HG03066 (cell line): ENCODE results near the gene ADCY4.
"Not testable (repeated sequence)": the region's sequence is repeated elsewhere in the genome, so short reads cannot be mapped to it uniquely, and the experiment has no call there.

Source experiments
- ATAC-seq: cut with Tn5 transposase; IDR thresholded peaks from one replicate; pipeline ENCODE4 v1.9.1; 2021; ENCODE audit warnings: low read depth; ENCODE audit not compliant: unreplicated experiment

Gene ADCY4

GRCh38 chr14:24334431-24335291 is at the start of gene ADCY4:
ADCY4 (minus strand) TSS chr14:24335071; CDS start chr14:24334652, 419 bp downstream.
- no peak for ATAC-seq

DNA sequence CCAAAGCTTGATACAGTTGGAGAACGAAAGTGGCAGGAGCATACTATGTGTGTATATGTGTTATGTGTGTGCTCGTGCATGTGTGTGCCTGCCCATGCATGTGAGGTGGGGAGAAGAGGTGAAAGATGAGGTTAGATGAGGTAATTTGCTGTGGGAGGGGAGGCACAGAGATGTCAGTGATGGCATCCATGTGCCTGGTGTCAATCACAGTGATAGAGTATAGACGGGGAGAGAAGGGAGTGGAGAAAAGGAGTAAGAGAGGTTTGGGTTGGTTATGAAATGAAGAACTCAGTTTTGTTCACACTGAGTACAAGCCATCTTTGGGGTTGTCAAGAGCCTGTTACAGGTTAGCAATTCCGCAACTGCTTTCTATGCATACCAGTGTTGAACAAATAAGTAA is 49.3 kb upstream of the ADCY4 start:
- ATAC-seq = no peak

DNA sequence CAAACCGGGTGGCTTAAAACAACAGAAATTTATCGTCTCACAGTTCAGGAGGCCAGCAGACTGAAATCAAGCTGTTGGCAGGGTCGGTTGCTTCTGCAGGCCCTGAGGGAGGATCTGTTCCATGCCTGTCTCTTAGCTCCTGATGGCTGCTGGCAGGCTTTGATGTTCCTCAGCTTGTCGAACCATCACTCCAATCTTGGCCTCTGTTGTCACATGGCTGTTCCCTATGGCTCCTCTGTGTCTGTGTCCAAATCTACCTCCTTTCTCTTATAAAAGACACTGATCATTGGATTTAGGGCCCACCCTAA is 47.1 kb upstream of the ADCY4 start:
- ATAC-seq = no peak

DNA sequence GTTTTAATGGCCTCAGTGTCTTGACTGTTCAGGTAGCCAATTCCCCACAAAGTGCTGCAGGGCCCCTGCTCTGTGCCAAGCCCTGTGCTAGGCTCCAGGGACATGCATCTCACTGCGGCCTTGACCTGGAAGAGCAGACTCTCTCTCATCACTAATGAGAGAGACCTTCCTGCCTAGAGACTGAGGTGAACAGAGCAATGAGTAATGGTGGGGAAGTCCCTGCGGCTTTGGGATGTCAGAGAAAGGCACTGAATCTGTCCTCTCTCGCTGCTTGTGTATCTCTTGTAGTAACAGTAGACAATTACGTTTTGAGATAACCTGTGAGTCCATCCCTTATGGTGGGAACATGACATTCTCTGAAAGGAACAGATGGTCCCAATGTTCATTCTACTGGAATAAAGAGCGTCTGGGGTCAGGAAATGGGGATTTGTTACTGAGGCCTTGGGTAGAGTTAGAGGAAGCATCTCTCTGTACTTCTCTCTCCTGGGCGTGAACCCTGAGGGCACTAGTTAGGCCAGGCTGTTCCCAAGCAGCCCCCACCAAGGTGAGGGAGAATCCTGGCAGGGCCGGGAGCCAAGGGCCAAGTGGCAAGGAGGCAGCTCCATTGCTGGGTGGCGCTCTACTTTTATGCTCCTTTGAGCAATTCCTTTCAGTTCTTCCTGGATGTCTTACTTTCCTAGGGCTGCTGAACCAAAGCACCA is 46.6 kb upstream of the ADCY4 start:
- ATAC-seq = no peak

- no peak for ATAC-seq
These were observed 45.2 kb upstream of the ADCY4 start for GRCh38 chr14:24379907-24380730.

DNA sequence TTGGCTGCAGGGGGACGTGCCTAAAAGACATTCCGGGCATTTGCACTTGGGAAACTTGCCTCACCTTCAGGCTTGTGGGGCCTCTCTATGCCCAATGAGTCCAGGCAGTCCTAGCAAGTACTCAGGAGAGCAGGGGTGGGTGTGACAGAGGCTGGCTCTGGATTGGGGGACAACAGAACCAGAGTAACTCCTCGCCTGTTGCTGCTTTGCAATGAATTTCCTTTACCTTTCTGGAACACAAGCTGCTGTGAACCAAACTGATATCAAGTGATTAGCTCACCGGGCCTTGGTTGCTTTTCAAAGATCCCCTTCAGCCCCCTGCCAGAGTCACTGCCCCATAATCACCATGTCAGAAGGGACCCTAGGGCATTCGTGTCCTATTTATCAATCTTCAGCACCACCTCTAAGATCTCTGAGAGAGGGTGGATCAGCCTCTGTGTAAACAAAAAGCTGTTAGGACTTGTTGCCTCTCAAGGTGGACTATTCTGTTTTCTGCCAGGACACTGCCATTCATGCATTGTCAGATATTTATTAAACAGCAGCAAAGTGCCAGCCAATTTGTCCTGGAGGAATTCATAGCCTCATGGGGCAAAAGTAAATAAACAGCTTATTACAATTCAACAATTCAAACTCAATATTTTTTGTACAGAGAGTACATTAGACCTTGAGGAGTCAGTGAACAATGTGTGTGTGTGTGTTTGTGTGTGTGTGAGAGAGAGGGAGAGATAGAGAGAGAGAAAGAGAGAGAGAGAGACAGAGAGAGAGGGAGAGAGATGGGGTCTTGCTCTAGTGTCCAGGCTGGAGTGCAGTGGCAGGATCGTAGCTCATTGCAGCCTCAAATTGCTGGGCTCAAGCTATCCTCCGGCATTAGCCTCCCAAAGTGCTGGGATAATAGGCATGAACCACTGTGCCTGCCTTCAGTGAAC is 44.4 kb upstream of the ADCY4 start:
- ATAC-seq = no peak

GRCh38 chr14:24378327-24378726 is 43.5 kb upstream of the ADCY4 start:
- no peak for ATAC-seq

GRCh38 chr14:24377657-24378056 is 42.8 kb upstream of the ADCY4 start:
- ATAC-seq = no peak

GRCh38 chr14:24377126-24377525 is 42.3 kb upstream of the ADCY4 start:
- ATAC-seq = no peak

- ATAC-seq = no peak
These were observed 41.7 kb upstream of the ADCY4 start for GRCh38 chr14:24376448-24377070.

DNA sequence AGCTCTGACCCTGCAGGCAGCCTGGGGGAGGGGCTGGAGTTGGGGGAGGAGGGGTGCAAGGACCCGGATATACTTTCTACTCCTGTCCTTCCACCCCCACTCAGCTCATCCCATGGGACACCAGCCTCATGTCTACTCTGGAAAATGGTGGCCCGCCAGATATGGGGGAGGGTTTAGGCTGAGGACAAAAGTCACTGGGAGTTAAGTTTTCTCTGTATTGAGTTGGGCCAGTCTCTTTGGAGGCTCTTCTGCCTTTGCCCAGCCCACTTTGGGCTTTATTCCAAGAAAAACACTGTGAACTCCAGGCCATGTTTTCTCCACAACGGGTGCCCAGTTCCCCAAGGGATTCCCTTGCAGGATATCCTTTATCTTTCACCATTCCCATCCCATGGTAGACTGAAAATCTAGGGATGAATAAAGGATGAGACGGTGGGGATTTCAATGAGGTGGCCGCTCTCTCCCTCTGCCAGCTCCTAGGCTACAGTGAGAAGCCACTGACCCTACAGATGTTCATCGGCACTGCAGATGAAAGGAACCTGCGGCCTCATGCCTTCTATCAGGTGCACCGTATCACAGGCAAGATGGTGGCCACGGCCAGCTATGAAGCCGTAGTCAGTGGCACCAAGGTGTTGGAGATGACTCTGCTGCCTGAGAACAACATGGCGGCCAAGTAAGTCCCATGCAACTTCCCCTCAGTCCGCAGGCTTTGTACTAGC is 38.0 kb upstream of the ADCY4 start:
- ATAC-seq = no peak

DNA sequence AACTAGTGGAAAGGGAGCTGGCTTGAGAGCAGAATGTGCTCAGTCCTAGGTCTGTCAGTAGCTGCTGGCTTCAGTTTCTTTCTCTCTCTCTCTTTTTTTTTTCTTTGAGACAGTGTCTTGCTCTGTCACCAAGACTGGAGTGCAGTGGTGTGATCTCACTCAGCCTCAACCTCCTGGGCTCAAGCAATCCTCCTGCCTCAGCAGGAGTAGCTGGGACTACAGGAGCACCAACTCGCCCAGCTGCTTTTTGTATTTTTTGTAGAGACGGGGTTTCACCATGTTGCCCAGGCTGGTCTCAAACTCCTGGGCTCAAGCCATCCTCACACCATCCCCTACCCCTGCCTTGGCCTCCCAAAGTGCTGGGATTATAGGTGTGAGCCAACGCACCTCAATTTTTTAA is 36.7 kb upstream of the ADCY4 start:
- not testable (repeated sequence) for ATAC-seq

GRCh38 chr14:24370748-24371147 is 35.9 kb upstream of the ADCY4 start:
- ATAC-seq = no peak

- no peak for ATAC-seq
These were observed 35.2 kb upstream of the ADCY4 start for GRCh38 chr14:24369907-24370687.

GRCh38 chr14:24369463-24369862 is 34.6 kb upstream of the ADCY4 start:
- ATAC-seq = no peak

GRCh38 chr14:24368562-24369252 is 33.8 kb upstream of the ADCY4 start:
- ATAC-seq = no peak

DNA sequence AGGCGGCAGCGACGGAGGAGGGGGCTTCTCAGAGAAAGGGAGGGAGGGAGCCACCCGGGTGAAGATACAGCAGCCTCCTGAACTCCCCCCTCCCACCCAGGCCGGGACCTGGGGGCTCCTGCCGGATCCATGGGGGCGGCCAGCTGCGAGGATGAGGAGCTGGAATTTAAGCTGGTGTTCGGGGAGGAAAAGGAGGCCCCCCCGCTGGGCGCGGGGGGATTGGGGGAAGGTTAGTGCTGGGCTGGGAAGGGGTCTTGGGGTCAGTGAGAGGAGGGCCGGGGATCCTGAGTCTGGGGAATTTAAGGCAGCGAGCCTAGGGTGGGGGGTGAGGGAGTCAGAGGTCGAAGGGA is 33.3 kb upstream of the ADCY4 start:
- no peak for ATAC-seq
